HEK293T (cell line): Measurements from ENCODE around the gene ANKS1B.

Experiments used
- CTCF ChIA-PET: fragments of 350-600 bp; formaldehyde crosslinking; extraction: SDS; loops from one replicate; lab custom pipeline; 2021; ENCODE audit warnings: antibody characterized with exemption, inconsistent platforms; lab: Yijun Ruan, JAX
- POLR2A ChIA-PET: fragments of 350-600 bp; formaldehyde crosslinking; extraction: SDS; loops from one replicate; lab custom pipeline; 2020; ENCODE audit warnings: antibody characterized with exemption, inconsistent platforms; lab: Yijun Ruan, JAX
- DNase-seq: peaks from one replicate; pipeline ENCODE4 v3.0.0; 2012; ENCODE audit warnings: mixed read lengths; ENCODE audit errors: extremely low spot score
- ARNT ChIP-seq: fragments of 450-650 bp; IDR thresholded peaks from 2 replicates; pipeline ENCODE4 v1.6.1; 2017; ENCODE audit warnings: mild to moderate bottlenecking
- BHLHE40 ChIP-seq: fragments of 450-650 bp; IDR thresholded peaks from 2 replicates; pipeline ENCODE4 v1.6.1; 2016; ENCODE audit warnings: mild to moderate bottlenecking, moderate library complexity, borderline replicate concordance
- CTBP1 ChIP-seq: fragments of 450-650 bp; IDR thresholded peaks from 2 replicates; pipeline ENCODE4 v1.6.1; 2016; ENCODE audit warnings: borderline replicate concordance
- ELF4 ChIP-seq: fragments of 450-650 bp; IDR thresholded peaks from 2 replicates; pipeline ENCODE4 v1.6.1; 2017; ENCODE audit warnings: antibody characterized with exemption
- FOXA1 ChIP-seq: fragments of 450-650 bp; IDR thresholded peaks from 2 replicates; pipeline ENCODE4 v1.6.1; 2016; ENCODE audit warnings: mild to moderate bottlenecking
- FOXK2 ChIP-seq: fragments of 450-650 bp; IDR thresholded peaks from 2 replicates; pipeline ENCODE4 v1.6.1; 2016; ENCODE audit warnings: mild to moderate bottlenecking
- FOXM1 ChIP-seq: fragments of 450-650 bp; IDR thresholded peaks from 2 replicates; pipeline ENCODE4 v1.6.1; 2017; ENCODE audit warnings: mild to moderate bottlenecking, borderline replicate concordance
- HDGF ChIP-seq: fragments of 450-650 bp; IDR thresholded peaks from 2 replicates; pipeline ENCODE4 v1.6.1; 2017; ENCODE audit warnings: antibody characterized with exemption, borderline replicate concordance
- L3MBTL2 ChIP-seq: fragments of 450-650 bp; conservative IDR thresholded peaks from 2 replicates; pipeline ENCODE4 v1.6.1; 2016; ENCODE audit warnings: mild to moderate bottlenecking
- LEF1 ChIP-seq: fragments of 450-650 bp; IDR thresholded peaks from 2 replicates; pipeline ENCODE4 v1.6.1; 2017; ENCODE audit warnings: mild to moderate bottlenecking, borderline replicate concordance
- NFRKB ChIP-seq: fragments of 450-650 bp; IDR thresholded peaks from 2 replicates; pipeline ENCODE4 v1.6.1; 2016; ENCODE audit warnings: mild to moderate bottlenecking, moderate library complexity
- SP1 ChIP-seq: fragments of 450-650 bp; IDR thresholded peaks from 2 replicates; pipeline ENCODE4 v1.6.1; 2017
- SUZ12 ChIP-seq: fragments of 450-650 bp; IDR thresholded peaks from 2 replicates; pipeline ENCODE4 v1.6.1; 2016; ENCODE audit warnings: mild to moderate bottlenecking
- TARDBP ChIP-seq: fragments of 450-650 bp; IDR thresholded peaks from 2 replicates; pipeline ENCODE4 v1.6.1; 2016
- ZNF384 ChIP-seq: fragments of 450-650 bp; IDR thresholded peaks from 2 replicates; pipeline ENCODE4 v1.6.1; 2016
- TF ChIP-seq, protein P1 (sequence below): fragments of 450-650 bp; IDR thresholded peaks from 2 replicates; pipeline ENCODE4 v1.6.1; 2016

ANKS1B gene

DNA sequence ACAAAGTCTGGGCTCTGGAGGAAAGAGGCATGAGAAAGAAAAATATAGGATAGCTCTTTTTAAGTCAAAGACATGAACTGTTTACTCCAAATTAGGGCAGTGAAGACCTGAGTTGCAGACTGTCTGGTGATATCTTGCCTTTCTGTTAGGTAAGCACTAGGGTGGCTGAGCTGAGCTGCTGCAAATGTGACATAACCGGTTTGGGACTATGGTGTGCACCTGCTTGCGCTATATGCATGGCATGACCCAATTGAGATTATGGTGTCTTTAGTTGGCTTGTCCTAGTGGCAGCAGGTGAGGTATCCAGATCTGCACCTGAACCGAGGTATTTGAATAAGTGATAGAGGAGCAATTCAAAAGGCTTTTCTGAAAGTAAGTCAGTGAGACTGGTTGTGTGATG is 994.1 kb downstream of the ANKS1B start:
- CTCF ChIA-PET = no interaction called here
- no peak for TF ChIP-seq FOXA1
- TF ChIP-seq ELF4 = no peak
- no peak for TF ChIP-seq BHLHE40
- TF ChIP-seq L3MBTL2 = no peak
- no peak for TF ChIP-seq CTBP1
- no peak for TF ChIP-seq FOXK2
- no peak for DNase-seq
- POLR2A ChIA-PET = no interaction called here

GRCh38 chr12:98985156-98985555 is 999.6 kb downstream of the ANKS1B start:
- TF ChIP-seq TARDBP (no peak), FOXA1 (no peak), SP1 (no peak), ELF4 (no peak), HDGF (no peak), ZNF384 (no peak), FOXK2 (no peak), LEF1 (no peak), L3MBTL2 (no peak), FOXM1 (no peak), CTBP1 (no peak)
- TF ChIP-seq, protein P1, sequence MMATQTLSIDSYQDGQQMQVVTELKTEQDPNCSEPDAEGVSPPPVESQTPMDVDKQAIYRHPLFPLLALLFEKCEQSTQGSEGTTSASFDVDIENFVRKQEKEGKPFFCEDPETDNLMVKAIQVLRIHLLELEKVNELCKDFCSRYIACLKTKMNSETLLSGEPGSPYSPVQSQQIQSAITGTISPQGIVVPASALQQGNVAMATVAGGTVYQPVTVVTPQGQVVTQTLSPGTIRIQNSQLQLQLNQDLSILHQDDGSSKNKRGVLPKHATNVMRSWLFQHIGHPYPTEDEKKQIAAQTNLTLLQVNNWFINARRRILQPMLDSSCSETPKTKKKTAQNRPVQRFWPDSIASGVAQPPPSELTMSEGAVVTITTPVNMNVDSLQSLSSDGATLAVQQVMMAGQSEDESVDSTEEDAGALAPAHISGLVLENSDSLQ = no peak
- ChIA-PET POLR2A (no interaction called here), CTCF (no interaction called here)
- DNase-seq = no peak

DNA sequence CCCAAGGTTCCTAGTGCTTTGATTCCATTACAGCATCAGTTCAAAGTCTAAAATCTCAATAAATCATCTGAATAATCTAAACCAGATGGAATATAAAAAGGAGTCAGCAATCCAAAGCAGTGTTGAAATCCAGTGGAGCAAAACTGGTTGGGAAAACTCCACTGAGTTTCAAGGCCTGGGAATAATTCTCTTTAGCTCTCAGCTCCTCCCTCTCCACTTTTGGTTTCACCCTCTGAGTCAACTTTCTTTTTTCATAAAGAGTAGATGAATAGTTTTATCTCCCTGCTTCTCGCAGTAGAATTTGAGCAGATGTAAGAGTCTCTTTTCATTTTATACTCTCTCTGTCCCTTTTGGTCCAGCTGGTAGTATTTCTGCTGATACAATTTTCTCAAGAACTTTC is 1001.1 kb downstream of the ANKS1B start:
- TF ChIP-seq BHLHE40 = no peak
- no peak for TF ChIP-seq SUZ12
- TF ChIP-seq ZNF384 = no peak
- no peak for TF ChIP-seq TARDBP
- no peak for TF ChIP-seq ELF4
- TF ChIP-seq FOXM1 = no peak
- no peak for TF ChIP-seq LEF1
- TF ChIP-seq FOXK2 = no peak
- TF ChIP-seq, protein P1 = no peak
- TF ChIP-seq ARNT = no peak
- no peak for TF ChIP-seq L3MBTL2
- no peak for TF ChIP-seq FOXA1
- POLR2A ChIA-PET = no interaction called here
- CTCF ChIA-PET = no interaction called here

GRCh38 chr12:98980508-98980907 is 1004.2 kb downstream of the ANKS1B start:
- TF ChIP-seq SP1 (no peak), FOXM1 (no peak), FOXA1 (no peak), ZNF384 (no peak), HDGF (no peak), SUZ12 (no peak), TARDBP (no peak), CTBP1 (no peak), FOXK2 (no peak), ELF4 (no peak), NFRKB (no peak), ARNT (no peak), BHLHE40 (no peak), LEF1 (no peak), L3MBTL2 (no peak)
- TF ChIP-seq, protein P1 = no peak
- POLR2A ChIA-PET = no interaction called here
- CTCF ChIA-PET = no interaction called here
- DNase-seq = no peak

More for the DNA sequence above, 1001.1 kb downstream of the ANKS1B start:
- DNase-seq = no peak

DNA sequence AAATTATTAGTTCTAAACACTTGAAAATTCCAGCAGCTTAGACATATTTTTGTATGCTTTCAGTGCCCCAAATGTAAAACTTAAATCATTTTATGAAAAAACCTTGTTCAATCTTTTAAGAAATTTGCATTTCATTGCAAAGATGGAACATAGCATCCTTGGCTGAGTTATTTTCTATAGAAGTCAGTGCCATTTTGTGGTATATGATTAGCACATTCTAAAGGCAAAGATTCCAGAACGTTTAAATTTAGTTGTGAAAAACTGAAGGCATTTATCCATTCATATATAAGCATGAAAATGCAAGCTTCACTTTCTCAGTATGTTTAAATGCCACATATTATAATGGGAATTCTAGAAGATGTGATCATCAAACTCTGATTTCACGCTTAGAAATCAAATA is 1007.5 kb downstream of the ANKS1B start:
- DNase-seq = no peak
- ChIA-PET POLR2A (no interaction called here), CTCF (interaction anchor here (0.7 kb wide), 1 partner anchor 14 kb away, joined by 3 read pairs; no protein-coding TSS in a partner anchor)
- TF ChIP-seq TARDBP = no peak
- TF ChIP-seq BHLHE40 = no peak
- TF ChIP-seq, protein P1 = no peak
- no peak for TF ChIP-seq FOXM1
- TF ChIP-seq CTBP1 = no peak
- TF ChIP-seq LEF1 = no peak
- TF ChIP-seq NFRKB = no peak
- TF ChIP-seq SUZ12 = no peak
- no peak for TF ChIP-seq ZNF384
- TF ChIP-seq L3MBTL2 = no peak
- TF ChIP-seq HDGF = no peak
- no peak for TF ChIP-seq ELF4
- TF ChIP-seq FOXA1 = no peak
- no peak for TF ChIP-seq ARNT
- no peak for TF ChIP-seq FOXK2
- TF ChIP-seq SP1 = no peak

DNA sequence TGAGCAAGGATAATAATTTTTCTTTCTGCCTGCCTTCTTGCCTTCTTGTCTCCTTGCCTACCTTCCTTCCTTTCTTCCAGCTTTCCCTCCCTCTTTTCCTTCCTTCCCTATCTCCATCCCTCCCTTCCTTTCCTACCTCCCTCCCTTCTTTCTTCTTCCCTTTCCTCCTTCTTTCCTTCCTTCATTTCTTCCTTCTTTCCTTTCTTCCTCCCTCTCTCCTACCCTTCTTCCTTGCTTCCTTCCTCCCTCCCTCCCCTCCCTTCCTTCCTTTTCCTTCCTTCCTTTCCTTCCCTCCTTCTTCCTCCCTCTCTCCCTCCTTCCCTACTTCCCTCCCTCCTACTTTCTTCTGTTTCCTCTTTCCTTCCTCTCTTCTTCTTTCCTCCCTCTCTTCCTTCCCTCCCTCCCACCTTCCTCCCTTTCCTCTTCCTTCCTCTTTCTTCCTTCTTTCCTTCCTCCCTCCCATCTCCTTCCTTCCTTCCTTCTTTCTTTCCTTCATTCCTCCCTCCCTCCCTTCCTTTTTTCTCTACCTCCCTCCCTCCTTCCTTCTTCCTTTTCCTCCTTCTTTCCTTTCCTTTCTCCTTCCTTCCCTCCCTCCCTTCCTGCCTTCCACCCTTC is 1009.9 kb downstream of the ANKS1B start:
- ChIA-PET POLR2A (no interaction called here), CTCF (no interaction called here)

More for the DNA sequence above, 1009.9 kb downstream of the ANKS1B start:
- TF ChIP-seq ZNF384 = no peak
- no peak for TF ChIP-seq FOXK2
- no peak for TF ChIP-seq FOXM1
- TF ChIP-seq, protein P1 = no peak
- no peak for DNase-seq
